ENCODE results near the gene IFITM2.
A peak's percentile ranks its signal among the peaks of the same experiment; 100 is the strongest.
"Not testable (repeated sequence)": the region's sequence is repeated elsewhere in the genome, so short reads cannot be mapped to it uniquely, and the experiment has no call there.

Gene IFITM2

GRCh38 chr11:304061-304506 lies 3.5 kb upstream of the IFITM2 start:
- H3K4me3 ChIP-seq (ENCODE audit: low read length), result no peak overlapping the region
- no peak for TF ChIP-seq ZNF274 (IDR thresholded peaks at IDR 0.05; ENCODE audit: low read depth, low read length)

- TF ChIP-seq ZNF274 (IDR thresholded peaks at IDR 0.05; ENCODE audit: low read depth, low read length), result no peak
- H3K4me3 ChIP-seq (ENCODE audit: low read length), result no peak overlapping the region
Observed at GRCh38 chr11:304915-305843, 2.4 kb upstream of the IFITM2 start.

- TF ChIP-seq ZNF274 (IDR thresholded peaks at IDR 0.05; ENCODE audit: low read depth, low read length), result no peak
- no peak overlapping the region for H3K4me3 ChIP-seq (ENCODE audit: low read length)
Observed at GRCh38 chr11:305844-306211, 1.8 kb upstream of the IFITM2 start.

- no peak overlapping the region for H3K4me3 ChIP-seq (ENCODE audit: low read length)
- TF ChIP-seq ZNF274 (IDR thresholded peaks at IDR 0.05; ENCODE audit: low read depth, low read length), result no peak
Observed at GRCh38 chr11:306645-307371, 808 bp upstream of the IFITM2 start.

- H3K4me3 ChIP-seq (ENCODE audit: low read length), result peak overlapping the region; percentile 54; the same call in 1 of the 2 replicates
Observed at GRCh38 chr11:308740-309665, 1.4 kb downstream of the IFITM2 start.

GRCh38 chr11:309979-310572 lies 2.5 kb downstream of the IFITM2 start:
- peak overlapping the region; percentile 37; the same call in 1 of the 2 replicates for H3K4me3 ChIP-seq (ENCODE audit: low read length)

- H3K4me3 ChIP-seq (ENCODE audit: low read length), result not testable (repeated sequence)
Observed at GRCh38 chr11:311013-311748, 3.6 kb downstream of the IFITM2 start.

GRCh38 chr11:312092-312816 lies 4.6 kb downstream of the IFITM2 start:
- no peak for TF ChIP-seq ZNF274 (IDR thresholded peaks at IDR 0.05; ENCODE audit: low read depth, low read length)
- H3K4me3 ChIP-seq (ENCODE audit: low read length), result peak overlapping the region; percentile 0; the same call in 1 of the 2 replicates

- peak overlapping the region; percentile 90; the same call in 1 of the 2 replicates for H3K4me3 ChIP-seq (ENCODE audit: low read length)
- TF ChIP-seq ZNF274 (IDR thresholded peaks at IDR 0.05; ENCODE audit: low read depth, low read length), result no peak
Observed at GRCh38 chr11:313304-313786, 5.7 kb downstream of the IFITM2 start.

GRCh38 chr11:313787-314553 lies 6.4 kb downstream of the IFITM2 start, which contains the start of gene IFITM1:
TSS of gene IFITM1 (plus strand) at chr11:314040. CDS start at chr11:314171, 131 bp downstream.
- TF ChIP-seq ZNF274 (IDR thresholded peaks at IDR 0.05; ENCODE audit: low read depth, low read length), result no peak

GRCh38 chr11:314554-314875 lies 6.9 kb downstream of the IFITM2 start:
- peak overlapping the region; percentile 90; the same call in 1 of the 2 replicates for H3K4me3 ChIP-seq (ENCODE audit: low read length)

More at GRCh38 chr11:313787-314553, 6.4 kb downstream of the IFITM2 start, which contains the start of gene IFITM1:
- peak within 1 kb of the TSS; percentile 90; the same call in 1 of the 2 replicates for H3K4me3 ChIP-seq (ENCODE audit: low read length)

All from GM08714 (cell line).